Testis (tissue), 2 donors: Measurements from ENCODE around the gene MPPED1.

Source experiments
- CTCF ChIP-seq, 3 experiments: fragments of 450-650 bp in 2 of 3; fragments of 200-600 bp in 1 of 3; sonication (generic) in 1 of 3; IDR thresholded peaks; one replicate each; pipeline ENCODE4 v1.5.1; 2016 to 2019; ENCODE audit warnings: antibody characterized with exemption in 3 of 3, mild to moderate bottlenecking in 2 of 3, moderate library complexity in 1 of 3
- POLR2A ChIP-seq: fragments of 450-650 bp; IDR thresholded peaks from one replicate; pipeline ENCODE4 v1.6.1; 2017; ENCODE audit warnings: antibody characterized with exemption, mild to moderate bottlenecking, moderate library complexity

- no peak for TF ChIP-seq CTCF (IDR thresholded peaks at IDR 0.05)
- TF ChIP-seq POLR2A = no peak
Observed at GRCh38 chr22:43529934-43530333, 118.1 kb downstream of the MPPED1 start.
